Spleen (tissue), 11 donors: ENCODE results near the gene ELAVL4. TPM values are rescaled to one million over a fixed set of nuclear protein-coding genes. Genes with fewer than 3 reads are reported as not detected.

ENCODE experiments used
- DNase-seq: peaks from one replicate; pipeline ENCODE4 v3.0.0-alpha.2; 2020
- H3K27ac ChIP-seq, 8 donors: fragments of 200-600 bp; sonication (generic) in 7 of 8; 1 replicate in 4 of 8; 2 replicates in 4 of 8; pipeline versions ENCODE4 v1.5.0 to v1.8.0; 2016 to 2021; ENCODE audit warnings: inconsistent platforms in 4 of 8, mild to moderate bottlenecking in 4 of 8, moderate library complexity in 1 of 8
- H3K27me3 ChIP-seq, 7 donors: fragments of 200-600 bp; sonication (generic) in 6 of 7; replicated peaks in 1 of 7; 1 replicate in 4 of 7; 2 replicates in 3 of 7; pipeline versions ENCODE4 v1.5.0 to v1.8.0; 2016 to 2021; ENCODE audit warnings: inconsistent platforms in 3 of 7, mild to moderate bottlenecking in 1 of 7
- H3K36me3 ChIP-seq, 6 donors: fragments of 200-600 bp; sonication (generic) in 5 of 6; 1 replicate in 4 of 6; 2 replicates in 2 of 6; pipeline versions ENCODE4 v1.5.0 to v1.8.0; 2016 to 2021; ENCODE audit warnings: inconsistent platforms in 2 of 6
- H3K4me1 ChIP-seq, 6 donors: fragments of 200-600 bp; sonication (generic) in 5 of 6; 1 replicate in 3 of 6; 2 replicates in 3 of 6; pipeline versions ENCODE4 v1.5.0 to v1.8.0; 2016 to 2021; ENCODE audit warnings: inconsistent platforms in 3 of 6
- H3K4me3 ChIP-seq, 8 donors: fragments of 200-600 bp; sonication (generic) in 7 of 8; 1 replicate in 4 of 8; 2 replicates in 4 of 8; pipeline versions ENCODE4 v1.5.0 to v1.8.0; 2016 to 2021; ENCODE audit warnings: inconsistent platforms in 4 of 8, mild to moderate bottlenecking in 4 of 8, moderate library complexity in 2 of 8
- H3K9me3 ChIP-seq, 8 donors: fragments of 200-600 bp; sonication (generic) in 7 of 8; 1 replicate in 4 of 8; 2 replicates in 4 of 8; pipeline versions ENCODE4 v1.5.0 to v1.8.0; 2016 to 2021; ENCODE audit warnings: inconsistent platforms in 4 of 8
- POLR2A ChIP-seq, 3 donors: fragments of 450-650 bp; IDR thresholded peaks; one replicate each; pipeline ENCODE4 v1.5.1; 2017; ENCODE audit warnings: antibody characterized with exemption in 3 of 3, mild to moderate bottlenecking in 1 of 3
- POLR2AphosphoS5 ChIP-seq, 3 donors: sonication (generic); formaldehyde crosslinking; IDR thresholded peaks; one replicate each; pipeline ENCODE4 v1.5.1; 2017; ENCODE audit warnings: antibody characterized with exemption in 3 of 3
- WGBS, 5 donors: extraction: QIAGEN DNeasy Blood & Tissue Kit in 3 of 5; methylation state at CpG; one replicate each; pipeline versions ENCODE4 v1.1.5 to v1.1.7; 2013 to 2018; 5-methylcytosine and 5-hydroxymethylcytosine counted together
- intact Hi-C: fragments of 100-400 bp; cut with DNase I; formaldehyde crosslinking; loops from one replicate; pipeline ENCODE4 v1.15.0; 2023; ENCODE audit warnings: low total_unique reads
- polyA plus RNA-seq, 3 donors: library from polyadenylated mRNA; stranded (reverse); fragments of 200-250 nt; gene quantifications; one replicate each; pipeline ENCODE4 v1.2.1, GENCODE V29; 2013
- total RNA-seq, 7 donors: library from RNA; depleted of rRNA in 3 of 7; stranded (reverse); fragments of >200 nt in 3 of 7; fragmentation: NEBNext Ultra II Directional in 4 of 7; extraction: Animal tissue kit (Norgen Biotek cat#: 25700) in 4 of 7; gene quantifications; one replicate each; pipeline versions ENCODE4 v1.1.0 to v1.2.1, GENCODE V29; 2016 to 2021
- TF ChIP-seq, protein P1 (sequence below), 11 experiments: fragments of 200-600 bp in 7 of 11; fragments of 450-650 bp in 4 of 11; sonication (generic) in 4 of 11; IDR thresholded peaks in 8 of 11; conservative IDR thresholded peaks in 3 of 11; 1 replicate in 7 of 11; 2 replicates in 4 of 11; pipeline versions ENCODE4 v1.4.0 to v1.8.0; 2016 to 2021; ENCODE audit warnings: antibody characterized with exemption in 11 of 11, inconsistent platforms in 4 of 11, mild to moderate bottlenecking in 1 of 11
- donor health status: healthy with polysubstance abuse.
- donor health status: DM: no; HTN: no; CAD: no; lungs with moderate emphysema.
- donor health status: DM: no; HTN: no; CAD: no.
- donor health status: Bipolar disorder and iron deficiency.
- donor health status: healthy.
- donor health status: DM: no; HTN: no; CAD: no.
- donor health status: DM: yes; HTN: yes; CAD: no.

ELAVL4 gene
- total and polyA plus RNA-seq, 10 donors: 0.07 to 1.0 (median 0.47) TPM; not detected in 6

DNA sequence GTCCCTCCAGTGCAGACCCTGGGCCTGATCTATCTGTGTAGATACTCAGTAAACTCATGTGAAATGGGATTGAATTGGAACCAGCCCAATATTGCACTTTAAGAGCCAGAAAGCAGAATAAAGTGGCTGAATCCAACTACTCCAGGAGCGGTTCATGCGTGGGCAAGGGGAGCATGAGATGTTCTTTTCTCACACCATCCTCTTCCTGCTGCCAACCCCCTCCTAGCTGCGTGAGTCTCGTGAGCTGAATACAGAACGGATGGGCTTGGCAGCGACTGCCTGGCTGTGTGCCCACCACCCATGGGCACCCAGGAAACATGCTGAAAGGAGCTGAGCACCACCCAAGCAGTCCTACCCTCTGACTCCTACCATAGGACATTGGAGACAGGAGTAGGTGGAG is 128.3 kb downstream of the ELAVL4 start:
- H3K27me3 ChIP-seq: no peaks in the 10 kb centered on the region
- H3K4me3 ChIP-seq: no peak overlapping the region
- H3K9me3 ChIP-seq: peaks cover 0 to 19% (median 12%) of the 10 kb centered on the region in 8 donors
- WGBS, 5 donors: 64 to 86% (median 83%) methylated on average over 6 of the region's 6 CpGs
- no peak for DNase-seq
- no peaks in the 10 kb centered on the region for H3K4me1 ChIP-seq
- intact Hi-C loops: no loop called here
- no peak overlapping the region for H3K27ac ChIP-seq
- TF ChIP-seq POLR2AphosphoS5 (IDR thresholded peaks at IDR 0.05): no peak
- no peak for TF ChIP-seq POLR2A (IDR thresholded peaks at IDR 0.05)
- TF ChIP-seq, protein P1, sequence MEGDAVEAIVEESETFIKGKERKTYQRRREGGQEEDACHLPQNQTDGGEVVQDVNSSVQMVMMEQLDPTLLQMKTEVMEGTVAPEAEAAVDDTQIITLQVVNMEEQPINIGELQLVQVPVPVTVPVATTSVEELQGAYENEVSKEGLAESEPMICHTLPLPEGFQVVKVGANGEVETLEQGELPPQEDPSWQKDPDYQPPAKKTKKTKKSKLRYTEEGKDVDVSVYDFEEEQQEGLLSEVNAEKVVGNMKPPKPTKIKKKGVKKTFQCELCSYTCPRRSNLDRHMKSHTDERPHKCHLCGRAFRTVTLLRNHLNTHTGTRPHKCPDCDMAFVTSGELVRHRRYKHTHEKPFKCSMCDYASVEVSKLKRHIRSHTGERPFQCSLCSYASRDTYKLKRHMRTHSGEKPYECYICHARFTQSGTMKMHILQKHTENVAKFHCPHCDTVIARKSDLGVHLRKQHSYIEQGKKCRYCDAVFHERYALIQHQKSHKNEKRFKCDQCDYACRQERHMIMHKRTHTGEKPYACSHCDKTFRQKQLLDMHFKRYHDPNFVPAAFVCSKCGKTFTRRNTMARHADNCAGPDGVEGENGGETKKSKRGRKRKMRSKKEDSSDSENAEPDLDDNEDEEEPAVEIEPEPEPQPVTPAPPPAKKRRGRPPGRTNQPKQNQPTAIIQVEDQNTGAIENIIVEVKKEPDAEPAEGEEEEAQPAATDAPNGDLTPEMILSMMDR (IDR thresholded peaks at IDR 0.05 in 8 of 11, conservative IDR thresholded peaks at IDR 0.05 in 3 of 11): no peak
- H3K36me3 ChIP-seq: no peaks in the 10 kb centered on the region

DNA sequence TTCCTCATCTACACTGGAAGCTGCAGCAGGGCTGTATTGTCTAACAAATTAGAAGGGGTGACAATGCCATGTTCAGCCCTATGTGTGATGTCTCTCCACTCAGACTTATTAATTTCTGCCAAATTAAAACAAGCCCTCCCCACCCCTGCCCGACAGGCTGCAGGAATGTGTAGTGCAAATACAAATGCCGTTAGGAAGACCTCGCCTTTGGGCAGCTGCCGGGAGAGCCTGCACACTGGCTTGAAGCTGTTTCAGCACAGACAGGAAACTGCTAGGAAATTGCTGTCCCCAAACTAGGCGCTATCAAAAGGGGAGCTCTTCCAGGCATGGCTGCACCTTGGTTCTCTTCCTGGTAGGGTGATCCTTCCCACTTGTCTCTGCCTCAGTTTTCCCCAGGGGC is 135.2 kb downstream of the ELAVL4 start:
- 13 to 22% (median 19%) methylated on average over 5 of the region's 5 CpGs for WGBS, 5 donors
- intact Hi-C loops: no loop called here
- Histone ChIP-seq H3K4me1 (no peaks in the 10 kb centered on the region), H3K27me3 (peaks cover 0 to 7% (median 0%) of the 10 kb centered on the region in 7 donors), H3K4me3 (no peak overlapping the region), H3K36me3 (no peaks in the 10 kb centered on the region), H3K9me3 (peaks cover 0 to 4% (median 0%) of the 10 kb centered on the region in 8 donors), H3K27ac (no peak overlapping the region)
- DNase-seq: no peak
- TF ChIP-seq POLR2AphosphoS5 (IDR thresholded peaks at IDR 0.05) (no peak), POLR2A (IDR thresholded peaks at IDR 0.05) (no peak)

DNA sequence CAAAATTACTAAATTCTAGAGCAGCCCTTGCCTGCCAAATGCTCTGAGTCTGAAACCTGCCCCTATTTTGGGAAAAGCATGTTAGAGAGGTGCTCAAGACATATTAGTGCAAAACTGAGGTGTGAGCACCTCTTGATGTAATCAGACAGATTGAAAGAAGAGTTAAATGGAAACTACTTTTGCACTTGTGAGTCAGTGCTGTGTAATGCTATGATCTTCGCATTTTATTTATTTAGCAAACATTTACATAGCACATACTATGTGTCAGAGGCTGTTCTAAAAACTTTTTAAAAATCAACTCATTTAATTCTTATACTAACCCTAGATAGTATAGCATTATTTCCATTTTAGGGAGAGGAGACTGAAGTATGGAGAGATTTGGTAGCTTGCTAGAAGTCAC is 138.1 kb downstream of the ELAVL4 start:
- H3K4me1 ChIP-seq: peaks cover 0 to 5% (median 1%) of the 10 kb centered on the region in 6 donors
- intact Hi-C loops: no loop called here
- H3K27me3 ChIP-seq: peaks cover 0 to 16% (median 0%) of the 10 kb centered on the region in 7 donors
- H3K9me3 ChIP-seq: peaks cover 0 to under 1% (median 0%) of the 10 kb centered on the region in 8 donors
- H3K27ac ChIP-seq: no peak overlapping the region
- 86 to 97% (median 88%) methylated on average over 1 of the region's 1 CpG for WGBS, 5 donors
- DNase-seq: no peak
- H3K36me3 ChIP-seq: no peaks in the 10 kb centered on the region
- no peak overlapping the region for H3K4me3 ChIP-seq
- TF ChIP-seq POLR2AphosphoS5 (IDR thresholded peaks at IDR 0.05): no peak
- TF ChIP-seq POLR2A (IDR thresholded peaks at IDR 0.05): no peak
- TF ChIP-seq, protein P1 (IDR thresholded peaks at IDR 0.05 in 8 of 11, conservative IDR thresholded peaks at IDR 0.05 in 3 of 11): no peak

DNA sequence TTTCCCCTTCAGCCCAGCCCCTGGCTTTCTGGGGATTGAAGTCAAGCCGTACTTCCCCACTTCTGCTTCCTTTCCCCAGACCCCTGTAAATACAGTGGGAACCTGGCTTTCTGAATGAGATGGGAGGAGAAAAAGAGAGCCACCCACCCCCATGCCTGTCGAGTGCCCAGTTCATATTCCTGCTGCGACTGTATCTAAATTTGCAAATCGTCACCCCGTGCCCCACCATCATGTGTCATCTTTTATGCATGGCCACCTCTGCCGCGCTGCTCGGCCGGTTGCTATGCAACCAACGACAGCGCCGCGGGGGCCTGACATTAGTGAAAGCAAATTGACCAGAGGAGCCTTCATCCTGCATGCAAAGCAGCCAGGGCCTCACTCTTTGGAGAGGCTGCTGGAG is 143.0 kb downstream of the ELAVL4 start:
- TF ChIP-seq POLR2A (IDR thresholded peaks at IDR 0.05) (no peak), POLR2AphosphoS5 (IDR thresholded peaks at IDR 0.05) (no peak)
- TF ChIP-seq, protein P1 (IDR thresholded peaks at IDR 0.05 in 8 of 11, conservative IDR thresholded peaks at IDR 0.05 in 3 of 11): no peak
- H3K4me3 ChIP-seq: peak overlapping the region in 1 of 8 donors; percentile 31
- intact Hi-C loops: no loop called here
- 2 to 11% (median 3%) methylated on average over 12 to 13 of the region's 13 CpGs for WGBS, 5 donors
- H3K36me3 ChIP-seq: no peaks in the 10 kb centered on the region
- H3K27ac ChIP-seq: no peak overlapping the region
- peaks cover 0 to 9% (median 1%) of the 10 kb centered on the region in 6 donors for H3K4me1 ChIP-seq
- peaks cover 0 to 17% (median 0%) of the 10 kb centered on the region in 7 donors for H3K27me3 ChIP-seq
- DNase-seq: peak; percentile 76
- no peaks in the 10 kb centered on the region for H3K9me3 ChIP-seq
